Esophagus squamous epithelium (tissue), 4 donors: Measurements from ENCODE around the gene APCDD1.

Experiments used
- POLR2A ChIP-seq, 4 donors: fragments of 450-650 bp; IDR thresholded peaks; one replicate each; pipeline ENCODE4 v1.6.1; 2017; ENCODE audit warnings: antibody characterized with exemption in 4 of 4, mild to moderate bottlenecking in 4 of 4, moderate library complexity in 3 of 4
- TF ChIP-seq, protein P1 (sequence below), 6 experiments: fragments of 450-650 bp in 4 of 6; fragments of 200-600 bp in 2 of 6; sonication (generic) in 2 of 6; IDR thresholded peaks; one replicate each; pipeline ENCODE4 v1.5.1; 2016 to 2019; ENCODE audit warnings: antibody characterized with exemption in 6 of 6, mild to moderate bottlenecking in 4 of 6, moderate library complexity in 4 of 6

DNA sequence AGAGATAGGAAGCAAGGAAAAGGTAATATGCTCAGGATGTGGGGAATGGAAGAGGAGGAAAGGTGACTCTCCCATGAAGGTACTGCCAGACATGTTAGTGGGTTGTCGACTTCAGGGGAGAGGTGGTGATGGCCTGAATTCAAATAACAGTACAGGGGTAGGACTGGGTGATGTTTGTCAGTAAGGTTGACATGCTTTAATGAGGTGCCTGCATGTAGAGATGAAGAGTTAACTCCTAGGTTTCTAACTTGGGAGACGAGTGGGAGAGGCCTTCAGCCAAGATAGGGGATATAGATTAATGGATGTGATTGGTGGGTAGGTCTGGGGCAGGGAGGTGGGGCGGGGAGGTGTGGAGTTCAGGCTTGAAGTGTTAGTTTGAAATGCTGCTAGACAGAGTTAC lies 74.0 kb downstream of the APCDD1 start:
- TF ChIP-seq, protein P1, sequence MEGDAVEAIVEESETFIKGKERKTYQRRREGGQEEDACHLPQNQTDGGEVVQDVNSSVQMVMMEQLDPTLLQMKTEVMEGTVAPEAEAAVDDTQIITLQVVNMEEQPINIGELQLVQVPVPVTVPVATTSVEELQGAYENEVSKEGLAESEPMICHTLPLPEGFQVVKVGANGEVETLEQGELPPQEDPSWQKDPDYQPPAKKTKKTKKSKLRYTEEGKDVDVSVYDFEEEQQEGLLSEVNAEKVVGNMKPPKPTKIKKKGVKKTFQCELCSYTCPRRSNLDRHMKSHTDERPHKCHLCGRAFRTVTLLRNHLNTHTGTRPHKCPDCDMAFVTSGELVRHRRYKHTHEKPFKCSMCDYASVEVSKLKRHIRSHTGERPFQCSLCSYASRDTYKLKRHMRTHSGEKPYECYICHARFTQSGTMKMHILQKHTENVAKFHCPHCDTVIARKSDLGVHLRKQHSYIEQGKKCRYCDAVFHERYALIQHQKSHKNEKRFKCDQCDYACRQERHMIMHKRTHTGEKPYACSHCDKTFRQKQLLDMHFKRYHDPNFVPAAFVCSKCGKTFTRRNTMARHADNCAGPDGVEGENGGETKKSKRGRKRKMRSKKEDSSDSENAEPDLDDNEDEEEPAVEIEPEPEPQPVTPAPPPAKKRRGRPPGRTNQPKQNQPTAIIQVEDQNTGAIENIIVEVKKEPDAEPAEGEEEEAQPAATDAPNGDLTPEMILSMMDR (IDR thresholded peaks at IDR 0.05): no peak
- no peak for TF ChIP-seq POLR2A (IDR thresholded peaks at IDR 0.05)
